ENCODE results near the gene TNFRSF19. TPM values are rescaled to one million over a fixed set of nuclear protein-coding genes. Genes with fewer than 3 reads are reported as not detected.

The TNFRSF19 gene
- total and polyA plus RNA-seq, 2 of the 8 experiments (the other 6 are each of a cell fraction or from before 2014, with no cell fraction given), result 0.50 to 0.95 TPM

- TF ChIP-seq EP300 (IDR thresholded peaks at IDR 0.05; ENCODE audit: borderline replicate concordance in 1 of 2, low read depth in 2 of 2, low read length in 2 of 2) (no peak), EGR1 (IDR thresholded peaks at IDR 0.05; ENCODE audit: borderline replicate concordance, low read depth, low read length) (no peak), ASH2L (IDR thresholded peaks at IDR 0.05; ENCODE audit: low read length) (no peak), MAFK (IDR thresholded peaks at IDR 0.05; ENCODE audit: low read depth, low read length) (no peak)
These were observed 67.6 kb downstream of the TNFRSF19 start (continued) for GRCh38 chr13:23637829-23638228.
